ENCODE results near the gene CHPF.

DNA sequence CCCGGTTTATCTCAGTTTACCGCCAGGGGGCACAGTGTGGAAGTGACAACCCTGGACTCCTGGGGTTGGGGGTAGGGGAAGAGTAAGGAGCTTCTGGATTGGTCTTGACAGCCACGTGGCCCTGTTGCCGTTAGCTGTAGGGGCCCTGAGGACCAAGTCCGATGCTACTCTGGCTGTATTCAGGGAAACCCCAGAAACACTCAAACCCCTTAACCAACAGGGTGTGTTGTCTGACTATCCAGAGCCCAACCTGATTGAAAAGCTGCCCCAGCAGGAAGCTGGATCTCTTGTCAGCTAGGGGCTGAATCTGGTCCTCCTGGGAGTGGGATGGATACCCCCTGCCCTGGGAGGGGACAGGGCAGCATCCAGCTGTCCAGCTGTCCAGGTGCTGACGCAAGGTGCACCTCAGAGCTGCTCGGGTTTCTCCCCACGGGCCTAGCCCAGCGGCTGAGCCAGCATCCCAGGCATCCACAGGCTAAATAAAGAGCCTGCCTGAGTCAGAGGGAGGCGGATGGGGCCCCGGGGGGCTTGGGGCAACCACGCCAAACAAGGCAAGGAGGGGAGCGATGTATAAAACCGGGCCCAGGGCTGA, 48.0 kb downstream of the CHPF start:
- TF ChIP-seq, protein P1, sequence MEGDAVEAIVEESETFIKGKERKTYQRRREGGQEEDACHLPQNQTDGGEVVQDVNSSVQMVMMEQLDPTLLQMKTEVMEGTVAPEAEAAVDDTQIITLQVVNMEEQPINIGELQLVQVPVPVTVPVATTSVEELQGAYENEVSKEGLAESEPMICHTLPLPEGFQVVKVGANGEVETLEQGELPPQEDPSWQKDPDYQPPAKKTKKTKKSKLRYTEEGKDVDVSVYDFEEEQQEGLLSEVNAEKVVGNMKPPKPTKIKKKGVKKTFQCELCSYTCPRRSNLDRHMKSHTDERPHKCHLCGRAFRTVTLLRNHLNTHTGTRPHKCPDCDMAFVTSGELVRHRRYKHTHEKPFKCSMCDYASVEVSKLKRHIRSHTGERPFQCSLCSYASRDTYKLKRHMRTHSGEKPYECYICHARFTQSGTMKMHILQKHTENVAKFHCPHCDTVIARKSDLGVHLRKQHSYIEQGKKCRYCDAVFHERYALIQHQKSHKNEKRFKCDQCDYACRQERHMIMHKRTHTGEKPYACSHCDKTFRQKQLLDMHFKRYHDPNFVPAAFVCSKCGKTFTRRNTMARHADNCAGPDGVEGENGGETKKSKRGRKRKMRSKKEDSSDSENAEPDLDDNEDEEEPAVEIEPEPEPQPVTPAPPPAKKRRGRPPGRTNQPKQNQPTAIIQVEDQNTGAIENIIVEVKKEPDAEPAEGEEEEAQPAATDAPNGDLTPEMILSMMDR (IDR thresholded peaks at IDR 0.05; ENCODE audit: poor library complexity) = peak; percentile 52
- no peak for TF ChIP-seq EZH2 (IDR thresholded peaks at IDR 0.05; ENCODE audit: borderline replicate concordance)
- TF ChIP-seq EZH2phosphoT487 (IDR thresholded peaks at IDR 0.05; ENCODE audit: low read depth, severe bottlenecking, unreplicated experiment) = no peak

All from hepatocyte (in vitro differentiated cells).